ENCODE data around the gene ERGIC2. TPM values are rescaled to one million over a fixed set of nuclear protein-coding genes. Genes with fewer than 3 reads are reported as not detected.
A peak's percentile ranks its signal among the peaks of the same experiment; 100 is the strongest.
"Not testable (repeated sequence)": the region's sequence is repeated elsewhere in the genome, so short reads cannot be mapped to it uniquely, and the experiment has no call there.

The ERGIC2 gene
- total RNA-seq, 1 experiment from 2014 or later: 140 TPM

DNA sequence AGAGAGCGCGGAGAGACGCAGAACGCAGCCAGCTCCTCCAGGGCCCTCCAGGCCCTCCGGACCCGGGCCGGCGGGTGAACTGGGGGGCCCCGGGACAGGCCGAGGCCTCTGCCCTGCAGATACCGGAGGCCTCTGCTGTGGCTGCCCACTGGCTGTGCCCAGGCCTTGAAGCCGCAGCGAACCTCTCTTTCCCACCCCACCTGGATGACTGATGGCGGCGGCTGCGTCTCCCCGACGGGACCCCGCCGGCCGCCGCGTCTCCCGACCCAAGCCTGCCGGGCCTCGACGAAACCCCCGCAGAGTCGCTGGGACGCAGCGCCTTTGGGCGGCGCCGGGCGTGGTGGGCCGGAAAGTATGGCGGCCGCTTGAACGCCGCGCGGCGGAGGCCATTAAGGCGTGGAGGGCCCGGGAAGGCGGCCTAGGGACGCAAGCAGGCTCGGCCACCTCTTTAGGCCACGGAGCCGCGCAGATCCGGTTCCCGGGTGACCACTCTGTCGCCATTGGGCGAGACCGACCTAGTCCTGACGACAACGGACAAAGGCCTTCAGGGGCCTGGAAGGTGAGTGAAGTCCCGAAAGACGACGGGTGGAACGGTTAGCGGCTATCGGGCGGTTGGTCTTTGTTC is 8.4 kb upstream of the ERGIC2 start:
- DNase-seq: no peak
- Histone ChIP-seq H3K27me3 (no peaks in the 10 kb centered on the region), H3K4me3 (no peak overlapping the region), H3K36me3 (no peaks in the 10 kb centered on the region), H3K9me3 (no peaks in the 10 kb centered on the region)

- H3K36me3 ChIP-seq, H3K4me3 ChIP-seq, DNase-seq, H3K9me3 ChIP-seq, H3K27me3 ChIP-seq: not testable (repeated sequence)
Measured at GRCh38 chr12:29386084-29386680, 5.2 kb upstream of the ERGIC2 start.

- H3K36me3 ChIP-seq, DNase-seq, H3K4me3 ChIP-seq, H3K27me3 ChIP-seq, H3K9me3 ChIP-seq: not testable (repeated sequence)
Measured at GRCh38 chr12:29385194-29385593, 4.2 kb upstream of the ERGIC2 start.

DNA sequence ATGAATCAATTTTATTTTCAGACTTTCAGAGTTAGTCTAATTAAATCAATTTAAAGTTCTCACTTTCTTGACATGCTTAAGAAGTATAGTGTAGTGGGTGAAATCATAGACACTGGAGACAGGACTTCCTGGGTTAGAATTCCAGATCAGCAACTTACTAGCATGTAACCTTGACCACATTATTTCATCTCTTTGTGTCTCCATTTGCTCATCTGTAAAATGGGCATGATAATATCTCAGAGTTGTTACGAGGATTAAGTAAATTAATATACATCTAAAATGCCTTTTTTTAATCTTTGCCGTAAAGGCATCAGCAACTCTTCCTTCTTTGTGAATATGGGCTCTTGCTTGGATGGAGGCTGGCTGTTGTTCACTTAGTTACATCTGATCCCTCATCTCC is 1.3 kb upstream of the ERGIC2 start:
- no peak overlapping the region for H3K4me3 ChIP-seq
- no peaks in the 10 kb centered on the region for H3K27me3 ChIP-seq
- H3K9me3 ChIP-seq: peaks cover 5% of the 10 kb centered on the region
- peaks cover 24% of the 10 kb centered on the region for H3K36me3 ChIP-seq
- DNase-seq: no peak

- DNase-seq: no peak
- H3K9me3 ChIP-seq: peaks cover 10% of the 10 kb centered on the region
- H3K4me3 ChIP-seq: no peak overlapping the region
- peaks cover 38% of the 10 kb centered on the region for H3K36me3 ChIP-seq
- no peaks in the 10 kb centered on the region for H3K27me3 ChIP-seq
Measured at GRCh38 chr12:29376118-29376517, 4.9 kb downstream of the ERGIC2 start.

DNA sequence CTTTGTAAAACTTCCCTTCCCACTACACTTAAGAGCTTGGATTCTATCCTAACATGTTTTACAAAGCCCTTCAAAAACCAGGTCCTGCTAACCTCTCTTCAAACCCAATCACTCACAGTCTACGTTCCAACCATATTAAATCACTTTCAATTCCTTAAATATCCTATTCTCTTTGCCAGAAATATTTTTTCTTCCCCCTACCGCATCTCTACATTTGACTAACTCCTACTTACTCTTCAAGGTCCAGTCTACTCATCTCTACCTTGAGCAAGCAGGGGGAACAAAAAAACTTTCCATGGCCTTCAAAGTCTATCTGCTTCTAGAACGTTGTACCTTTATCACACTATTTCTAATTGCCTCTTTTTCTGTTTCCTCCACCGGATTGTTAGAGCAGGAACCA is 6.1 kb downstream of the ERGIC2 start:
- H3K27me3 ChIP-seq: no peaks in the 10 kb centered on the region
- H3K36me3 ChIP-seq: peaks cover 44% of the 10 kb centered on the region
- peaks cover 10% of the 10 kb centered on the region for H3K9me3 ChIP-seq
- no peak for DNase-seq
- H3K4me3 ChIP-seq: no peak overlapping the region

- no peak for DNase-seq
- H3K36me3 ChIP-seq: peaks cover 48% of the 10 kb centered on the region
Measured at GRCh38 chr12:29374012-29374411, 7.0 kb downstream of the ERGIC2 start.

GRCh38 chr12:29365091-29365490 is 15.9 kb downstream of the ERGIC2 start:
- H3K36me3 ChIP-seq: peaks cover 50% of the 10 kb centered on the region
- no peak for DNase-seq

More at GRCh38 chr12:29374012-29374411, 7.0 kb downstream of the ERGIC2 start:
- H3K9me3 ChIP-seq: peaks cover 10% of the 10 kb centered on the region
- H3K27me3 ChIP-seq: no peaks in the 10 kb centered on the region
- no peak overlapping the region for H3K4me3 ChIP-seq

GRCh38 chr12:29354954-29355353 is 26.0 kb downstream of the ERGIC2 start:
- Histone ChIP-seq H3K27me3 (no peaks in the 10 kb centered on the region), H3K36me3 (peaks cover 38% of the 10 kb centered on the region), H3K9me3 (no peaks in the 10 kb centered on the region), H3K4me3 (no peak overlapping the region)
- no peak for DNase-seq

More at GRCh38 chr12:29365091-29365490, 15.9 kb downstream of the ERGIC2 start:
- Histone ChIP-seq H3K4me3 (no peak overlapping the region), H3K27me3 (no peaks in the 10 kb centered on the region), H3K9me3 (no peaks in the 10 kb centered on the region)

GRCh38 chr12:29350080-29350479 is 30.9 kb downstream of the ERGIC2 start:
- Histone ChIP-seq H3K4me3 (no peak overlapping the region), H3K27me3 (no peaks in the 10 kb centered on the region), H3K9me3 (no peaks in the 10 kb centered on the region), H3K36me3 (peaks cover 39% of the 10 kb centered on the region)
- peak; percentile 44 for DNase-seq

DNA sequence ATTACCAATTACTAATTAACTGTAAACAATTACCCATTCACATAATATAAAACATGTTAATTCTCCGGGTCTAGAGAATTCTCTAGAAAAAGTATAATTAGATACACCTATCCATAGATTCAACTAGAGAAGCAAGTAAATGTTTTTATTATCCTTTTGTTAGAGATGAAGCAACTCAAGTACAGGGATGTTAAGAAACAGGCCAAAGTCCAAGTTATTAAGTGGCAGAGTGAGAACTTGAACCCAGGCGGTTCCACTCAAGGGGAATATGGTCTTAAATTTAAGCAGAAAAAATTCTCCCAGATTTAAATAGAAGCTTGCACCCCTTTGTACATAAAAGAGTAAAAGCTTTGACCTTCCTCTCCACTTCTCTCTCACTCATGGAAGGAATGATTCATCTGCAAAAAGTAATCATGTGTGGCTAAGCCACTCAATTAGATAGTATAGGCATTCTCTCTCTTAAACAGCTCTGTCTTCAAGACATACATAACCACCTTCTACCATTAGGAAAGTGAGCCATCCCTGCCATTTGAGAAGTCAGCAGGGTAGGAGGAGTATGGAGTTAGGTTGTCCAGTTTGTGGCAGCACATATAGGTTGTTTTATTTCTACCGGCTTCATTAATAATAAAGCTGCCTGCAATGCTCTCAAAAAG is 34.1 kb downstream of the ERGIC2 start:
- no peak for DNase-seq
- Histone ChIP-seq H3K36me3 (peaks cover 49% of the 10 kb centered on the region), H3K9me3 (no peaks in the 10 kb centered on the region), H3K4me3 (no peak overlapping the region), H3K27me3 (no peaks in the 10 kb centered on the region)

DNA sequence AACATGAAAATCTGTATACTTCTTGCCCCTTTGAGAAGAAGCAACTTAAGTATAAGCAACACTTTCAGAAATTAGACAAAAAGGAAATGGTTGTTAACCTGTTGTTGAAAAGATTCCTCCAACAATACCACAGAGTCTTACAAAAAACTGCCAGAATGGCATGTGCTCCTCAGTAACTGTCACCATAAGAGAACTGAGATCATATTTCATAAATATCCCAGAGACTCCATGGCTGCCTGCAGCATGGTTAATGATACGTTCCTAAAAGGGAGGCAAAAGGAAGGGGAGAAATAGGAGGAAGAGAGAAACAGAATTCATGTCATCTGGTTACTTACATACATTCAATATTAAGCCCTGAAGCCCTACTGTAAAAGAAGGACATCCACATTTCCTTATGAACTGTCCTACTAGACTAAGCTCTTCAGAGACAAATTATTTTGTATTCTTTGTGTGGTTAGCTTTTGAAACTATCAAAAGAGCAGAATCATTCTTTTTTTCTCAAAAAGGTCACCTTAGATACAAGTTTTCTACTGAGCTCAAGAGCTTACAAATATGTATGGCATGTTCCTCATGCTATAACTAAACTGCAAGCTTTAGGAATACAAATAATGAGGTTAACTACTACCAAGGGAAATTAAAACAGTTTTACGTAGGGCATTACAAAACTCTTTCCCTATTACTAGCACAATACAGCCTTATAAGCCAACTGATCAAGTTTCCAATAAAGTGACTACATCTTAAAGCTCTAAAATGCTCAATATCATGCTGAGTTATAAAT is 37.8 kb downstream of the ERGIC2 start:
- H3K27me3 ChIP-seq: no peaks in the 10 kb centered on the region
- no peak for DNase-seq
- peaks cover 73% of the 10 kb centered on the region for H3K36me3 ChIP-seq
- no peaks in the 10 kb centered on the region for H3K9me3 ChIP-seq
- H3K4me3 ChIP-seq: no peak overlapping the region

GRCh38 chr12:29337325-29337724 is 43.6 kb downstream of the ERGIC2 start:
- Histone ChIP-seq H3K27me3 (no peaks in the 10 kb centered on the region), H3K36me3 (peaks cover 80% of the 10 kb centered on the region), H3K4me3 (no peak overlapping the region), H3K9me3 (peaks cover 3% of the 10 kb centered on the region; the same call in 1 of the 2 replicates)
- DNase-seq: no peak

GRCh38 chr12:29334937-29335336 is 46.0 kb downstream of the ERGIC2 start:
- no peaks in the 10 kb centered on the region for H3K27me3 ChIP-seq
- peaks cover 60% of the 10 kb centered on the region for H3K36me3 ChIP-seq
- no peak overlapping the region for H3K4me3 ChIP-seq
- no peak for DNase-seq
- H3K9me3 ChIP-seq: peaks cover 3% of the 10 kb centered on the region; the same call in 1 of the 2 replicates

GRCh38 chr12:29333178-29333577 is 47.8 kb downstream of the ERGIC2 start:
- DNase-seq: no peak
- Histone ChIP-seq H3K36me3 (peaks cover 45% of the 10 kb centered on the region), H3K27me3 (no peaks in the 10 kb centered on the region), H3K4me3 (no peak overlapping the region), H3K9me3 (peaks cover 3% of the 10 kb centered on the region; the same call in 1 of the 2 replicates)

GRCh38 chr12:29329411-29329810 is 51.6 kb downstream of the ERGIC2 start:
- Histone ChIP-seq H3K27me3 (no peaks in the 10 kb centered on the region), H3K4me3 (no peak overlapping the region)

DNA sequence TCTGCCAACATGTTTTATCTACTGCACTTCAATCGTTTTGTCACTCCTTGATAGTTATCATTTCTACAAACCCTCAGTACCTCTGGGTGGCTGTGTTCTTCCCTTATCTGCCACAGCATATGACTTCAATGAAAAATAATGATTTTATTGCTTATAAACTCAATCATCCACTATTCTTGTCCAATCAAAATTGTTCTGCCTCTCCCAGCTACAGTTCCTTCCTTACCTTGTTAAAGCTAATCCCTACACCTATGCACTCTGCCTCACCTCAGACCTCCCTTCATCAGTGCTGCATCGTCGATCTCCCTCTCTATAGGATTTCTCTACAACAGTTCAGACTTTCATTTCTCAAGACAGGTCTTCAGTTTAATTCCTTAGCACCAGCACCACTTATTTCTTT is 58.8 kb downstream of the ERGIC2 start:
- peaks cover 26% of the 10 kb centered on the region for H3K9me3 ChIP-seq
- H3K27me3 ChIP-seq: no peaks in the 10 kb centered on the region
- no peak for DNase-seq
- H3K4me3 ChIP-seq: no peak overlapping the region
- H3K36me3 ChIP-seq: peaks cover 56% of the 10 kb centered on the region

More at GRCh38 chr12:29329411-29329810, 51.6 kb downstream of the ERGIC2 start:
- H3K36me3 ChIP-seq: peaks cover 37% of the 10 kb centered on the region
- peaks cover 11% of the 10 kb centered on the region for H3K9me3 ChIP-seq
- DNase-seq: no peak

All from MG63 (cell line).